ENCODE data around the gene DNAJC7.

DNAJC7 gene

GRCh38 chr17:42001729-42002128 lies 15.5 kb downstream of the DNAJC7 start:
- Histone ChIP-seq H3K4me2 (ENCODE audit: low read length, poor library complexity, severe bottlenecking) (no peak overlapping the region), H3K4me3 (ENCODE audit: insufficient read depth in 1 of 2, low read depth in 1 of 2, low read length in 2 of 2) (no peak overlapping the region), H3K14ac (ENCODE audit: low read length in 2 of 2) (no peak overlapping the region), H2BK120ac (ENCODE audit: low read depth, low read length) (no peak overlapping the region), H3K9ac (ENCODE audit: low read length) (no peak overlapping the region), H3K27ac (ENCODE audit: low read length, poor library complexity, severe bottlenecking) (no peak overlapping the region), H3K18ac (ENCODE audit: low read depth in 1 of 2, low read length in 2 of 2) (no peak overlapping the region), H4K91ac (ENCODE audit: low read length) (no peak overlapping the region), H4K8ac (ENCODE audit: low read length) (no peak overlapping the region), H3K36me3 (ENCODE audit: control insufficient read depth in 1 of 2, insufficient read depth in 2 of 2, low read depth in 1 of 2, low read length in 2 of 2) (peaks cover 24 to 61% of the 10 kb centered on the region in 2 experiments), H3K27me3 (ENCODE audit: control insufficient read depth in 1 of 2, insufficient read depth in 1 of 2, low read length in 2 of 2) (no peaks in the 10 kb centered on the region), H3K4ac (ENCODE audit: low read depth in 1 of 2, low read length in 2 of 2) (no peak overlapping the region), H2AFZ (ENCODE audit: low read depth, low read length) (no peak overlapping the region), H2BK5ac (ENCODE audit: low read depth, low read length, poor library complexity, severe bottlenecking) (no peak overlapping the region), H2AK5ac (ENCODE audit: low read length, severe bottlenecking) (no peak overlapping the region), H3K79me1 (replicated peaks; ENCODE audit: low read length, poor library complexity, severe bottlenecking) (peaks cover 17% of the 10 kb centered on the region), H3K4me1 (ENCODE audit: control insufficient read depth, insufficient read depth, low read depth, low read length) (peaks cover 5% of the 10 kb centered on the region), H3K23ac (ENCODE audit: low read length in 2 of 2) (no peak overlapping the region), H2BK15ac (ENCODE audit: low read depth, poor library complexity, severe bottlenecking) (no peak overlapping the region), H2BK12ac (ENCODE audit: low read length in 2 of 2) (no peak overlapping the region), H3K9me3 (ENCODE audit: control insufficient read depth, low read length) (no peaks in the 10 kb centered on the region)
- DNase-seq = no peak
- WGBS = no CpG with 5 or more reads among the region's 2 CpGs

- H3K36me3 ChIP-seq (ENCODE audit: control insufficient read depth in 1 of 2, insufficient read depth in 2 of 2, low read depth in 1 of 2, low read length in 2 of 2) = peaks cover 33 to 73% of the 10 kb centered on the region in 2 experiments
- H3K4me3 ChIP-seq (ENCODE audit: insufficient read depth in 1 of 2, low read depth in 1 of 2, low read length in 2 of 2) = no peak overlapping the region
- no peak overlapping the region for H2AK5ac ChIP-seq (ENCODE audit: low read length, severe bottlenecking)
- no peak overlapping the region for H2AFZ ChIP-seq (ENCODE audit: low read depth, low read length)
- no peak overlapping the region for H4K8ac ChIP-seq (ENCODE audit: low read length)
- no peaks in the 10 kb centered on the region for H3K27me3 ChIP-seq (ENCODE audit: control insufficient read depth in 1 of 2, insufficient read depth in 1 of 2, low read length in 2 of 2)
- H3K27ac ChIP-seq (ENCODE audit: low read length, poor library complexity, severe bottlenecking) = no peak overlapping the region
- no peak overlapping the region for H2BK5ac ChIP-seq (ENCODE audit: low read depth, low read length, poor library complexity, severe bottlenecking)
- no peak overlapping the region for H3K4ac ChIP-seq (ENCODE audit: low read depth in 1 of 2, low read length in 2 of 2)
- no peaks in the 10 kb centered on the region for H3K9me3 ChIP-seq (ENCODE audit: control insufficient read depth, low read length)
- H3K23ac ChIP-seq (ENCODE audit: low read length in 2 of 2) = no peak overlapping the region
- H3K4me1 ChIP-seq (ENCODE audit: control insufficient read depth, insufficient read depth, low read depth, low read length) = peaks cover 8% of the 10 kb centered on the region
- H2BK120ac ChIP-seq (ENCODE audit: low read depth, low read length) = no peak overlapping the region
- peak; percentile 33 for DNase-seq
- no peak overlapping the region for H4K91ac ChIP-seq (ENCODE audit: low read length)
- no peak overlapping the region for H3K14ac ChIP-seq (ENCODE audit: low read length in 2 of 2)
- peaks cover 17% of the 10 kb centered on the region for H3K79me1 ChIP-seq (replicated peaks; ENCODE audit: low read length, poor library complexity, severe bottlenecking)
- H3K18ac ChIP-seq (ENCODE audit: low read depth in 1 of 2, low read length in 2 of 2) = no peak overlapping the region
- H2BK15ac ChIP-seq (ENCODE audit: low read depth, poor library complexity, severe bottlenecking) = no peak overlapping the region
- H2BK12ac ChIP-seq (ENCODE audit: low read length in 2 of 2) = no peak overlapping the region
- no peak overlapping the region for H3K4me2 ChIP-seq (ENCODE audit: low read length, poor library complexity, severe bottlenecking)
- H3K9ac ChIP-seq (ENCODE audit: low read length) = no peak overlapping the region
- 91% methylated on average over 2 of the region's 3 CpGs for WGBS
Observed at GRCh38 chr17:42000413-42001133, 16.7 kb downstream of the DNAJC7 start.

- H3K18ac ChIP-seq (ENCODE audit: low read depth in 1 of 2, low read length in 2 of 2) = no peak overlapping the region
- 50% methylated on average over 2 of the region's 2 CpGs for WGBS
- no peak overlapping the region for H3K27ac ChIP-seq (ENCODE audit: low read length, poor library complexity, severe bottlenecking)
- no peak overlapping the region for H2BK120ac ChIP-seq (ENCODE audit: low read depth, low read length)
- no peak overlapping the region for H3K4me2 ChIP-seq (ENCODE audit: low read length, poor library complexity, severe bottlenecking)
- H4K8ac ChIP-seq (ENCODE audit: low read length) = no peak overlapping the region
- H3K4me3 ChIP-seq (ENCODE audit: insufficient read depth in 1 of 2, low read depth in 1 of 2, low read length in 2 of 2) = no peak overlapping the region
- no peaks in the 10 kb centered on the region for H3K9me3 ChIP-seq (ENCODE audit: control insufficient read depth, low read length)
- no peak overlapping the region for H2BK5ac ChIP-seq (ENCODE audit: low read depth, low read length, poor library complexity, severe bottlenecking)
- H2BK15ac ChIP-seq (ENCODE audit: low read depth, poor library complexity, severe bottlenecking) = no peak overlapping the region
- no peak overlapping the region for H3K14ac ChIP-seq (ENCODE audit: low read length in 2 of 2)
- H2AK5ac ChIP-seq (ENCODE audit: low read length, severe bottlenecking) = no peak overlapping the region
- peaks cover 17% of the 10 kb centered on the region for H3K79me1 ChIP-seq (replicated peaks; ENCODE audit: low read length, poor library complexity, severe bottlenecking)
- DNase-seq = no peak
- peaks cover 36 to 89% of the 10 kb centered on the region in 2 experiments for H3K36me3 ChIP-seq (ENCODE audit: control insufficient read depth in 1 of 2, insufficient read depth in 2 of 2, low read depth in 1 of 2, low read length in 2 of 2)
- no peak overlapping the region for H2BK12ac ChIP-seq (ENCODE audit: low read length in 2 of 2)
- H2AFZ ChIP-seq (ENCODE audit: low read depth, low read length) = no peak overlapping the region
- H3K4me1 ChIP-seq (ENCODE audit: control insufficient read depth, insufficient read depth, low read depth, low read length) = peaks cover 8% of the 10 kb centered on the region
- no peak overlapping the region for H4K91ac ChIP-seq (ENCODE audit: low read length)
- no peaks in the 10 kb centered on the region for H3K27me3 ChIP-seq (ENCODE audit: control insufficient read depth in 1 of 2, insufficient read depth in 1 of 2, low read length in 2 of 2)
- H3K4ac ChIP-seq (ENCODE audit: low read depth in 1 of 2, low read length in 2 of 2) = no peak overlapping the region
- no peak overlapping the region for H3K9ac ChIP-seq (ENCODE audit: low read length)
- H3K23ac ChIP-seq (ENCODE audit: low read length in 2 of 2) = no peak overlapping the region
Observed at GRCh38 chr17:41998497-41998896, 18.7 kb downstream of the DNAJC7 start.

GRCh38 chr17:41996855-41997164 lies 20.4 kb downstream of the DNAJC7 start:
- Histone ChIP-seq H3K9ac (ENCODE audit: low read length) (no peak overlapping the region), H3K14ac (ENCODE audit: low read length in 2 of 2) (no peak overlapping the region), H3K36me3 (ENCODE audit: control insufficient read depth in 1 of 2, insufficient read depth in 2 of 2, low read depth in 1 of 2, low read length in 2 of 2) (peaks cover 48 to 89% of the 10 kb centered on the region in 2 experiments), H2BK15ac (ENCODE audit: low read depth, poor library complexity, severe bottlenecking) (no peak overlapping the region), H3K18ac (ENCODE audit: low read depth in 1 of 2, low read length in 2 of 2) (no peak overlapping the region), H2BK120ac (ENCODE audit: low read depth, low read length) (no peak overlapping the region), H3K27me3 (ENCODE audit: control insufficient read depth in 1 of 2, insufficient read depth in 1 of 2, low read length in 2 of 2) (no peaks in the 10 kb centered on the region), H2AFZ (ENCODE audit: low read depth, low read length) (no peak overlapping the region), H4K91ac (ENCODE audit: low read length) (no peak overlapping the region), H3K4me3 (ENCODE audit: insufficient read depth in 1 of 2, low read depth in 1 of 2, low read length in 2 of 2) (no peak overlapping the region), H3K4ac (ENCODE audit: low read depth in 1 of 2, low read length in 2 of 2) (no peak overlapping the region), H2BK5ac (ENCODE audit: low read depth, low read length, poor library complexity, severe bottlenecking) (no peak overlapping the region), H3K79me1 (replicated peaks; ENCODE audit: low read length, poor library complexity, severe bottlenecking) (peaks cover 22% of the 10 kb centered on the region), H3K23ac (ENCODE audit: low read length in 2 of 2) (no peak overlapping the region), H3K4me2 (ENCODE audit: low read length, poor library complexity, severe bottlenecking) (no peak overlapping the region), H2AK5ac (ENCODE audit: low read length, severe bottlenecking) (no peak overlapping the region), H4K8ac (ENCODE audit: low read length) (no peak overlapping the region), H3K4me1 (ENCODE audit: control insufficient read depth, insufficient read depth, low read depth, low read length) (peaks cover 6% of the 10 kb centered on the region), H3K9me3 (ENCODE audit: control insufficient read depth, low read length) (no peaks in the 10 kb centered on the region), H3K27ac (ENCODE audit: low read length, poor library complexity, severe bottlenecking) (peak overlapping the region; percentile 17), H2BK12ac (ENCODE audit: low read length in 2 of 2) (no peak overlapping the region)
- WGBS = 100% methylated on average over 2 of the region's 2 CpGs
- DNase-seq = no peak
